Natural killer cell treated with Interleukin-12 subunit alpha and Interleukin-12 subunit beta and Interleukin-15 and Interleukin-18, amount 100 ng/mL, for 72 hours (primary cell): ENCODE results near the gene MRTFA. TPM values are rescaled to one million over a fixed set of nuclear protein-coding genes. Genes with fewer than 3 reads are reported as not detected.

ENCODE experiments used
- ATAC-seq, 2 donors: fragments of 150-1000 bp; cut with Tn5 transposase in 1 of 2; sonication (Bioruptor Pico), chemical (Tn5 transposase) in 1 of 2; 2 replicates each; pipeline ENCODE4 v1.10.0; 2021
- DNase-seq: peaks from one replicate; pipeline ENCODE4 v3.0.0; 2022; ENCODE audit warnings: low spot score
- H3K27ac Mint-ChIP-seq, 2 donors: 1 replicate in 1 of 2; 2 replicates in 1 of 2; pipeline ENCODE4 v1.8.0; 2022; ENCODE audit warnings: mixed read lengths in 2 of 2, mild to moderate bottlenecking in 1 of 2, moderate library complexity in 1 of 2
- H3K27me3 Mint-ChIP-seq, 2 donors: 1 replicate in 1 of 2; 2 replicates in 1 of 2; pipeline ENCODE4 v1.8.0; 2022; ENCODE audit warnings: mixed read lengths in 2 of 2
- H3K36me3 Mint-ChIP-seq: one replicate; pipeline ENCODE4 v1.8.0; 2022; ENCODE audit warnings: mixed read lengths
- H3K4me1 Mint-ChIP-seq, 2 donors: 1 replicate in 1 of 2; 2 replicates in 1 of 2; pipeline ENCODE4 v1.8.0; 2022; ENCODE audit warnings: low read depth in 2 of 2, mixed read lengths in 2 of 2, mild to moderate bottlenecking in 1 of 2
- H3K4me3 Mint-ChIP-seq: one replicate; pipeline ENCODE4 v1.8.0; 2022; ENCODE audit warnings: mixed read lengths
- H3K9me3 Mint-ChIP-seq: 2 replicates; pipeline ENCODE4 v1.8.0; 2022; ENCODE audit warnings: mixed read lengths
- total RNA-seq, 2 donors: library from RNA; stranded (reverse); gene quantifications; one replicate each; pipeline ENCODE4 v1.2.3, GENCODE V29; 2022

MRTFA gene
- total RNA-seq, 2 donors from 2014 or later: 53.4 to 86.9 TPM

DNA sequence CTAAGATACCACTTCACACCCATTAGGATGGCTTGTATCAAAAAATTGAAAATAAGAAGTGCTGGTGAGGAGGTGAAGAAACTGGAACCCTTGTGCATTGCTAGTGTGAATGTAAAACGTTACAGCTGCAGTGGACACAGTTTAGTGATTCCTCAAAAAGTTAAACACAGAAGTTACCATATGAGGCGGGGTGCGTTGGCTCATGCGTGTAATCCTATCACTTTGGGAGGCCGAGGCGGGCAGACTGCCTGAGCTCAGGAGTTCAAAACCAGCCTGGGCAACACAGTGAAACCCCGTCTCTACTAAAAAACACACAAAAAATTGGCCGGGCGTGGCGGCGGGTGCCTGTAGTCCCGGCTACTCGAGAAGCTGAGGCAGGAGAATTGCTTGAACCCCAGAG is 222.6 kb downstream of the MRTFA start:
- peak overlapping the region; percentile 31 to 91 for H3K27ac Mint-ChIP-seq

DNA sequence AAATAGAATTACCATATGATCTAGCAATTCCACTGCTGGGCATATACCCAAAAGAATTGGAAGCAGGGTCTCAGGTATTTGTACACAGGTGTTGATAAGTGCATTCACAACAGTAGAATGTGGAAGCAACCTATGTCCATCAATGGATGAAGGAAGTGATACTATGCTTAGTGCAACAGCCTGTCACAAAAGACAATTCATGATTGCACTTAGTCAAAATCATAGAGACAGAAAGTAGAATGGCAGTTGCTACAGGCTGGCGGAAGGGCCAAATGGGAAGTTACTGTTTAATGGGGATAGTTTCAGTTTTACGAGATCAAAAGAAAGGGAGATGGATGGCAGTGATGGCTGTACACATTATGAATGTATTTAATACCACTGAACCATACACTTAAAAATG is 224.1 kb downstream of the MRTFA start:
- Mint-ChIP-seq H3K4me1 (peaks cover 26 to 29% of the 10 kb centered on the region in 2 donors), H3K27ac (peak overlapping the region in 1 of 2 donors; percentile 13), H3K27me3 (no peaks in the 10 kb centered on the region), H3K36me3 (peaks cover 13% of the 10 kb centered on the region), H3K4me3 (no peak overlapping the region), H3K9me3 (no peaks in the 10 kb centered on the region)
- DNase-seq (no peak), ATAC-seq (no peak)

More for the DNA sequence above, 222.6 kb downstream of the MRTFA start:
- DNase-seq (peak; percentile 13), ATAC-seq (no peak)
- Mint-ChIP-seq H3K4me1 (peaks cover 26 to 29% of the 10 kb centered on the region in 2 donors), H3K27me3 (no peaks in the 10 kb centered on the region), H3K36me3 (peaks cover 13% of the 10 kb centered on the region), H3K9me3 (no peaks in the 10 kb centered on the region), H3K4me3 (no peak overlapping the region)

DNA sequence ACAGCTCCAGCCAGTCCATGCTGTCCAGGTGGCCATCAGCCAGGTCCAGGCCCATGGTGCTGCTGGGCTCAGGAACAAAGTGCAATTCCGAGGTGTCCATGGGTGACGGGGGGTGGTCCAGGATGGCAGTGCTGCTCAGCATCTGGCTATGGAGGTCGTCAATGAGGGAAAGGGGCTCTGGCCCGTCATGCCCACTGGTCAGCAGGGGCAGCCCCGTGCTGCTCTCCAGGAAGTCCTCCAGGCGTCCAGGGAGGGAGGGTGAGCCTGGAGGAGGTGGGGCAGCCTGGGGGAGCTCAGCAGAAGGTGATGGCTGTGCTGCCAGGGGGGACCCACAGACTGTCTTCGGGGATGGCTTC is 225.0 kb downstream of the MRTFA start:
- peak; percentile 58 for DNase-seq
- no peaks in the 10 kb centered on the region for H3K9me3 Mint-ChIP-seq
- H3K4me1 Mint-ChIP-seq: peaks cover 23 to 29% of the 10 kb centered on the region in 2 donors
- H3K27me3 Mint-ChIP-seq: no peaks in the 10 kb centered on the region
- H3K27ac Mint-ChIP-seq: peak overlapping the region in 1 of 2 donors; percentile 31
- ATAC-seq: no peak
- no peak overlapping the region for H3K4me3 Mint-ChIP-seq
- H3K36me3 Mint-ChIP-seq: peaks cover 9% of the 10 kb centered on the region

DNA sequence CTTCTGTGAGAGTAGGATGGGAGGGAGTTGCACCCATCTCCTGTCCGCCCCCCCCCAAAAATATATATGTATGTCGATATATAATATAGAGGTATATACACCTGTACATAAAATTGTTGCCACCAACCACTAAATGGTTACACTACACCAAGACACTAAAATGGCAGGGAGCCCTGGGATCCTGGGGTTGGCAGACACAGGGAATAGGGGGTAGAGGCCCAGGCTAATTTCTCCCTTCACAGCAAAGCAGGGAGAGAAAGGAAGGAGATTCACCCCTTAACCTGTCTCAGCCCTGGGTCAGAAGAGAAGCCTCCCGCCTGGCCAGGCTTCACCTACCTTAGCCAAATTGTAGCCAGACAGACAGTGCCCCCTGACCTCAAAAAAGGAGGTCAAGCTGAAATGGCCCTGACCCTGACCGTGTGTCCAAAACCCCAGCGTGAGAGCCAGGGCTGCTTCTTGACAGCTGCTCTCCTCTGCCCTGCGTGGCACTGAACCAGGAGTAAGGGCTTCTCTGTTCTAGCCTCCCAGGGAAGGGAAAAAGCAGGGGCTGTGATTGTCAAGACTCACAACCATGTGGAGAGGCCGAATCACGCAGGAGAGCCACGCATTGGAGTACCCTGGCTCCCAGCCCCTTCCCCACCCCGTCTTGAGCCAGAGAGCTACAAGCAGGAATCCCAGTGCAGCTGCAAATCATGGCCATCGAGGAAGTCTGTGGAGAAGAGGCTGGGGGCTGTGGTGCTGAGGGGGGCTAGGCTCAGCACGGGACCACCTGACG is 225.6 kb downstream of the MRTFA start:
- DNase-seq: peak; percentile 16
- no peak overlapping the region for H3K4me3 Mint-ChIP-seq
- peaks cover 5% of the 10 kb centered on the region for H3K36me3 Mint-ChIP-seq
- no peak for ATAC-seq
- H3K27me3 Mint-ChIP-seq: no peaks in the 10 kb centered on the region
- peaks cover 17 to 23% of the 10 kb centered on the region in 2 donors for H3K4me1 Mint-ChIP-seq
- H3K9me3 Mint-ChIP-seq: no peaks in the 10 kb centered on the region
- H3K27ac Mint-ChIP-seq: no peak overlapping the region

DNA sequence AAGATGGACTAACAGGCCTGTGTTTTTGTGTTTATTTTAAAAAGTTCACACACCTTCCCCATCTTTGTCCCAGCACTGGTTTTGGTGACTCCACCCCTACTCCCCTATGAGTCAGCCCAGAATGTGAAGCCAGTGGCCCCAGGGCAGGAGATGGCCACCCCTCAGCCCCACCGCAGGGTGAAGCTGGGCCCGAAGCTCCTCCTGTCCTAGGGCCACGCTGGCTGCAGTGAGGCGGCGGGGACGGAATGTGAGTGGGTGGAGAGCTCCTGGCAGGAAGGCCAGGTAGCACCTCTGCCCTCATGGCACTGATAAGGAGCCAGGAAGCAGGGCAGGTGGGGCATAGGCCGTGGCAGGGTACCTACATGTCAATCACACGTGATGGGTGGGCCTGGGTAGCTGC is 226.2 kb downstream of the MRTFA start:
- Mint-ChIP-seq H3K36me3 (peaks cover 5% of the 10 kb centered on the region), H3K4me1 (peaks cover 11 to 17% of the 10 kb centered on the region in 2 donors), H3K4me3 (no peak overlapping the region), H3K27me3 (no peaks in the 10 kb centered on the region), H3K27ac (no peak overlapping the region), H3K9me3 (no peaks in the 10 kb centered on the region)
- DNase-seq: peak; percentile 15
- no peak for ATAC-seq

DNA sequence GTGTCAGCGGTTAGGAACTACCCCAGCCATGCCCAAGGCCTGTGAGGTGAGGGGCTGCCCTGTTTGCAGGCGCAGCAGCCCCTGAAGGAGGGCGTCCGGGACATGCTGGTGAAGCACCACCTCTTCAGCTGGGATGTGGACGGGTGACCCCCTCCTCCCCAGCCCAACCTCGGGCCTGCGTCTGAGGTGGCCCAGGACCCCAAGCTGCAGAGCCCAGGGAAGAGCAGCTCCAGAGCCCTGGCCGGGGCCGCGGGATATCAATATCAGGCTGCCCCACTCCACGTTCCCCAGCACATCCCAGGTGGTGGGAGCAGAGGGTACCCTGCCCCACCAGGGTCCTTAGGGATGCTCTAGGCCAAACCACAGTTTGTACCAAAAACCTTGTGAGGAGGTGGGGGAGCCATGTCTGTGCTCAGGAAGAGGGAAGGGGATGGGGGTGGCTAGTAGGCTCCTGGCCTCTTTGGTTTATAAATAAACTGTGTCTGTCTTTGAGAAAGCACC is 226.9 kb downstream of the MRTFA start:
- Mint-ChIP-seq H3K27me3 (no peaks in the 10 kb centered on the region), H3K36me3 (peaks cover 5% of the 10 kb centered on the region), H3K9me3 (no peaks in the 10 kb centered on the region), H3K27ac (no peak overlapping the region), H3K4me3 (no peak overlapping the region), H3K4me1 (peaks cover 6 to 10% of the 10 kb centered on the region in 2 donors)
- DNase-seq (peak; percentile 32), ATAC-seq (no peak)

DNA sequence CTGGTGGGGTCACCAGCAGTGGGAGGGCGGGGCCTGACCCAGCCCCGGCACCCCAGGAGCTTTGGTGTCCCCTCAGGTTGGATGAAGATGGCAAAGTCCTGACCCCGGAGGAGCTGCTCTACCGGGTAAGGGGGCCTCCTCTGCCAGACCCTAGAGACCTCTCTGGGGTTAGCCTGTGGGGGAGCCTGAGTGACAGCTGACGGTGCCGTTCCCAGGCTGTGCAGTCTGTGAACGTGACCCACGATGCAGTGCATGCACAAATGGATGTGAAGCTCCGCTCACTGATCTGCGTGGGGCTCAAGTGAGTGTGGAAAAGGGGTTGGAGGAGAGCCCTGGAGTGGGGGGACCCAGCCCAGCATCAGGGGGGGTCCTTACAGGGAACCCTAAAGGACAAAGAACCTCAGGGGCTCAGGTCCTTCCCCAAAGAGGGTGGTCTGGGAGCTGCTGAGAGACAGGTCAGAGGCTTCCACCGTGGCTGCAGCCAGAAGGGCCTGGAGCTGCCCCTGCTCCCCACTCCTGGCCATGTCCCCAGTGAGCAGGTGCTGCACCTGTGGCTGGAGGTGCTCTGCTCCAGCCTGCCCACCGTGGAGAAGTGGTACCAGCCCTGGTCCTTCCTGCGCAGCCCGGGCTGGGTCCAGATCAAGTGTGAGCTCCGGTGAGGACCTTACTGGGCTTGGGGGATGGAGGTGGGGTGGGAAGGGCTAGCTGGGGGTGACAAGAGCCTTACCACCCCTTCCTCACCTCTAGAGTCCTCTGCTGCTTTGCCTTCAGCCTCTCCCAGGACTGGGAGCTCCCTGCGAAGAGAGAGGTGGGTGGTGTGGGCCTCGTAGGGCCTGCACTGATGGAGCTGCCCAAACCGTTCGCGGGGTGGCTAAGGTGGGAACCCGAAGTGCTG is 227.6 kb downstream of the MRTFA start:
- Mint-ChIP-seq H3K27ac (no peak overlapping the region), H3K4me3 (no peak overlapping the region), H3K36me3 (peaks cover 5% of the 10 kb centered on the region), H3K27me3 (no peaks in the 10 kb centered on the region), H3K4me1 (peaks cover 6 to 11% of the 10 kb centered on the region in 2 donors), H3K9me3 (no peaks in the 10 kb centered on the region)
- DNase-seq (peak; percentile 37), ATAC-seq (no peak)

DNA sequence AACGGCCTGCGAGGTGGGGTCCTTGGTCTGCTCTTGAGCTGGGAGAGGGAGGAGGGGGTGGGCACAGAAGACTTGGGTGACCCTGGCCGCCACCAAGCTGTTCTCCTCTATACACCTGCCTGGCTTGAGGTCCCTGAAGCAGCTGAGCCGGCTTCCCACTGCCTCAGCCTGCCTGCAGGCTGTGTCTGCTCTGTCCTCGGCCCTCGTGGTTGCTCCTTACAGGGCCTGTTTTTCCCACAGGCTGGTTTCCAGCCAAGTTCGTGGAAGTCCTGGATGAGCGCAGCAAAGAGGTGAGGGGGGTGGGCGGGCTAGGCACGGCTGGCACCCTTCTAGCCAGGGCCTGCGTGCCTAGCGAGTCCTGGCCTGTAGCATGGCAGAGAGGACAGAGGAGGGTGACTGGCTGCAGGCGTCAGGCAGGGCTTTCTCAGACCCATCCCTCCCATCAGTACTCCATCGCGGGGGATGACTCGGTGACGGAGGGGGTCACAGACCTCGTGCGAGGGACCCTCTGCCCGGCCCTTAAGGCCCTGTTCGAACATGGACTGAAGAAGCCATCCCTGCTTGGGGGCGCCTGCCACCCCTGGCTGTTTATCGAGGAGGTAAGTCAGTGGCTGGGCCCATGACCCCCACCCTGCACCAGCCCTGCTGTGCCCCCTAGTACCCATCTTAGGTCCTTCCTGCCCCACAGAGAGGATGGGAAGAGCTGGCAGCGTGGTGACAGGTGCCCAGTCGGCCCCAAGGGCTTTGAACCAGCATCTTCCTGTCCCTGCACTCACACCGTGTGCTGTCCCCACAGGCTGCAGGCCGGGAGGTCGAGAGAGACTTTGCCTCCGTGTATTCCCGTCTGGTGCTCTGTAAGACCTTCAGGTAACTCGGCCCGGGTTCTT is 228.4 kb downstream of the MRTFA start:
- Mint-ChIP-seq H3K27me3 (no peaks in the 10 kb centered on the region), H3K4me3 (no peak overlapping the region), H3K27ac (no peak overlapping the region), H3K36me3 (peaks cover 11% of the 10 kb centered on the region), H3K4me1 (peaks cover 15 to 20% of the 10 kb centered on the region in 2 donors), H3K9me3 (no peaks in the 10 kb centered on the region)
- ATAC-seq (no peak), DNase-seq (peak; percentile 22)

DNA sequence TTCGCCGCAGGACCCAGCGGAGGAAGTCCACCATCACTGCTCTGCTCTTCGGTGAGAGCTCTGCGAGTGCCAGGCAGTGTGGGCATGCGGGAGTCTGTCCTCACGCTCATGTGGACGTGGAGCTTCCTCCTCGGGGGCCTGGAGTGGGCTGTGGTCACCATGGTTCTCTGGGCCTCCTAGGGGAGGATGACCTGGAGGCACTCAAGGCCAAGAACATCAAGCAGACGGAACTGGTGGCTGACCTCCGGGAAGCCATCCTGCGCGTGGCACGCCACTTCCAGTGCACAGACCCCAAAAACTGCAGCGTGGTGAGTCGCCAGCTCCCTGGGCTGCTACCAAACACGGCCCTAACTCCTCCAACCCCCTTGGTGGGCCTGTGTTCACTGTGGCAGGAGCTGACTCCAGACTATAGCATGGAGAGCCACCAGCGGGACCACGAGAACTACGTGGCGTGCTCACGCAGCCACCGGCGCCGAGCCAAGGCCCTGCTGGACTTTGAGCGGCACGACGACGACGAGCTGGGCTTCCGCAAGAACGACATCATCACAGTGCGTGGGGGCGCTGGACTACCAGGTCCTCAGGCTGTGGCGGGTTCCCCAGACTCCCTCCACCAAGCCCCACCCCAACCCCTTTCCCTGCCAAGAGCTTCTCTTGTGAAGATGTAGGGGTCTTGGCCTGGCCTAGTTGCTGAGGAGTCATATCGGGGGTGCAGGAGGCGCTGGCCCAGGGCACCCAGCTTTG is 229.3 kb downstream of the MRTFA start:
- H3K4me3 Mint-ChIP-seq: no peak overlapping the region

DNA sequence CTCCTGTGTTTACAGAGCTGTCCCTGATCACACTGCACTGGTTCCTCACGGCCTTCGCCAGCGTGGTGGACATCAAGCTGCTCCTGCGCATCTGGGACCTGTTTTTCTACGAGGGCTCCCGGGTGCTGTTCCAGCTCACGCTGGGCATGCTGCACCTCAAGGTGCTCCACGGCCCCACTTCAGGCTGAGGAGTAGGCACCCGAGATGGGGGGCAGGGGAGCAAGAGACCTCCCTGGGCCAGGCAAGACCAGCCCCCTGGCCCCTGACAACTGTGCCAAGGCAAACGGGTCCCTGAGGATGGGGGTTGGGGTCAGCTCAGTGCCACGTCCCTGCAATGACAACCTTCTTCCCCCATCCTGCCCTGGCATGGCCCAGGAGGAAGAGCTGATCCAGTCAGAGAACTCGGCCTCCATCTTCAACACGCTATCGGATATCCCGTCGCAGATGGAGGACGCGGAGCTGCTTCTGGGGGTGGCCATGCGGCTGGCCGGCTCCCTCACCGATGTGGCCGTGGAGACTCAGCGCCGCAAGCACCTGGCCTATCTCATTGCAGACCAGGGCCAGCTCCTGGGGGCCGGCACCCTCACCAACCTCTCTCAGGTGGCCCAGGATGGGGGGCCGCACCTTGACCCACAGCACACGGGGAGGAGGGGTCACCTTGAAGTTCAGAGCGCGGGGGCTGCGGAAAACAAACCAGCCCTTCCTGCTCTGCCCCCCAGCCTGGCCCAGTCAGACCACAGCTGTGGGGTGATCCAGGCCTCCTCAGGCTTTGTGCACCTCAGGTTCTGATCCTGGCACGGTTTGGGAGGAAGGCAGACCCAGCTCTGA is 230.2 kb downstream of the MRTFA start:
- H3K9me3 Mint-ChIP-seq: no peaks in the 10 kb centered on the region
- ATAC-seq: no peak
- no peak overlapping the region for H3K27ac Mint-ChIP-seq
- peaks cover 15% of the 10 kb centered on the region for H3K36me3 Mint-ChIP-seq
- DNase-seq: no peak
- H3K4me1 Mint-ChIP-seq: peaks cover 27 to 32% of the 10 kb centered on the region in 2 donors
- no peak overlapping the region for H3K4me3 Mint-ChIP-seq
- peaks cover 0 to 3% of the 10 kb centered on the region in 2 donors for H3K27me3 Mint-ChIP-seq

More for the DNA sequence above, 229.3 kb downstream of the MRTFA start:
- peak; percentile 40 for DNase-seq
- Mint-ChIP-seq H3K27ac (no peak overlapping the region), H3K27me3 (peaks cover 0 to 3% of the 10 kb centered on the region in 2 donors), H3K9me3 (no peaks in the 10 kb centered on the region), H3K4me1 (peaks cover 18 to 23% of the 10 kb centered on the region in 2 donors), H3K36me3 (peaks cover 8% of the 10 kb centered on the region)
- no peak for ATAC-seq

DNA sequence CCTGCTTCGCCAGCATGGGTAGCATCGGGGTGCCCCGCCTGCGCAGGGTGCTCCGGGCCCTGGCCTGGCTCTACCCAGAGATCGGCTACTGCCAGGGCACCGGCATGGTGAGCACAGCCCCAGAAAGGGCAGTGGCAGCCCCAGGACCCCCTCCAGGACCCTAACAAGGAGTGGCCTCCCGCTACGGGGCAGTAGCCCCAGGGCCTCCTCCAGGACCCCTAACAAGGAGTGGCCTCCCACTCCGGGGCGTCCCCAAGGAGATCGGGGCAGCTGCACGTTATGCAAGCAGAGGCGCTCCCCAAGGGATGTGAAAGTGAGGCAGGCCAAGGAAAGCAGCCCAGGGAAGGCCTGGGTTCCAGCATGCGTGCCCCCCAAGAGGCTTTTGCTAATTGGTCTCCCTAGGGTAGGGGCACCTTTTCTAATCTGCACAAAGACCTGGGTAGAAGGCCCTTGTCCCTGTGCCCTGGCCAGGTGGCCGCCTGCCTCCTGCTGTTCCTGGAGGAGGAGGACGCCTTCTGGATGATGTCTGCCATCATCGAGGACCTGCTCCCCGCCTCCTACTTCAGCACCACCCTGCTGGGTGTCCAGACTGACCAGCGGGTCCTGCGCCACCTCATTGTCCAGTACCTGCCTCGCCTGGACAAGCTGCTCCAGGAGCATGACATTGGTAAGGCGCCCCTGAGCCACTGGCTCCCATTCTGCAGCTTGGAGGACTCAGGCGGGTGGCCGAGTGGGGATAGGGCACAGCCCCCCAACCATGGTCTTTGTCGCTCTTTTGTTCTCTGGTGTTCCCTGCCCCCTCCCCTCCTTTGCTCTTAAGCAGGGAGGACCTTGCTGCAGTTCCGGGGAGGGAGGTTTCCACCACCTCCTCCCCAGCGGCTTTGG is 231.1 kb downstream of the MRTFA start:
- no peaks in the 10 kb centered on the region for H3K9me3 Mint-ChIP-seq
- DNase-seq (no peak), ATAC-seq (no peak)
- H3K4me3 Mint-ChIP-seq: no peak overlapping the region
- H3K36me3 Mint-ChIP-seq: peaks cover 15% of the 10 kb centered on the region
- H3K4me1 Mint-ChIP-seq: peaks cover 33 to 38% of the 10 kb centered on the region in 2 donors
- peaks cover 0 to 3% of the 10 kb centered on the region in 2 donors for H3K27me3 Mint-ChIP-seq
- H3K27ac Mint-ChIP-seq: no peak overlapping the region
